ENCODE measurements around the gene NAT8L. TPM values are rescaled to one million over a fixed set of nuclear protein-coding genes. Genes with fewer than 3 reads are reported as not detected.
A peak's percentile ranks its signal among the peaks of the same experiment; 100 is the strongest.

The NAT8L gene
- total RNA-seq, 1 experiment from 2014 or later = 13.9 TPM

DNA sequence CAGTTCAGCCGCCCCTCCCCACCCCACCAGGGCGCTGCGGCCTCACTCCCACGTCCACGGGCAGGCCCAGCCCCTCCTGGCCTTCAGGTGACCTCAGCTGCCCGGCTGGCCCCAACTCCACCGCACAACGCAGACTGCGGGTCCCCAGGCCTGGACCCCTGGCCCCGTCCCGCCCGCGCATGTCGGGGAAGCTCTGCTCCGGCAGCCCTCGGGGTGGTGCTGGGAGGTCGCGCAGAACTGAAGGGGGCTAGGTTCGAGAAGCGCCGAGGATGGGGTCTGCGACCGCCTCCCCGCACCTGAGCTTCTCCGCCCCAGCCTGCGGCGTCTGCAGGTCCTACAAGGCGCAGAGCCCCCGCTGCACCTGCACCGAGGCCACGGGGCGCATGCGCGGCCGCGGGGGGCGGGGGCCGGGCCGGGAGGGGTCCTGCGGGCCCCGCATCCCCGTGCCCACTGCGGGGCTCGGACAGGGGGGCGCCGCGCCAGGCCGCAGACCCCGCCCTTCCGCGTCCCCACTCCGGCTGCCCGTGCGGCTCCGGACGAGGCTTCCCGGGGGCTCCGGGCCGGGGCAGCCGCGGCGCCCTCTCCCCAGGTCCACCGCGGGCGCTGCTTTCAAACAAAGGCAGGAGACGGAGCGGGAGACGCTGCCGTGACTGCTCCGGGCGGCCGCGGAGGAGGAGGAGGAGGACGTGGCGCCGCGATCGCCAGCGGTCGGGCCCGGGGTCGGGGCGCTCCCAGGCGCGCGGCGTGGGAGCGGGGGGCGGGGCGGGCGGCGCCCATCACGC lies 672 bp upstream of the NAT8L start:
- Mint-ChIP-seq H3K4me3 (peak overlapping the region; percentile 50 to 72), H3K36me3 (ENCODE audit: insufficient read depth in 1 of 3, low read depth in 3 of 3) (no peaks in the 10 kb centered on the region; a peak in 1 of 7 replicates), H3K4me1 (peaks cover 2 to 9% of the 10 kb centered on the region in 2 experiments), H3K9me3 (no peaks in the 10 kb centered on the region; a peak in 1 of 5 replicates), H3K27ac (no peak overlapping the region), H3K27me3 (ENCODE audit: low read depth) (peaks cover 69% of the 10 kb centered on the region)
- peaks cover 8% of the 10 kb centered on the region for H3K23me2 ChIP-seq (ENCODE audit: insufficient read length, low read depth, low read length, poor library complexity, severe bottlenecking)
- no peaks in the 10 kb centered on the region for H4K20me1 ChIP-seq (ENCODE audit: control insufficient read depth, insufficient read depth, insufficient read length)
- no peak overlapping the region for H3K18ac ChIP-seq (ENCODE audit: insufficient read length, low read depth, low read length)
- no peaks in the 10 kb centered on the region for H3K9me3 ChIP-seq (ENCODE audit: control insufficient read depth, low read depth, low read length)
- H3K9ac ChIP-seq (ENCODE audit: extremely low read depth, insufficient read length, low read length) = no peak overlapping the region
- H3K79me2 ChIP-seq (ENCODE audit: insufficient read depth, low read length) = no peaks in the 10 kb centered on the region
- H3K4me1 ChIP-seq (ENCODE audit: insufficient read depth, low read length) = no peaks in the 10 kb centered on the region
- TF ChIP-seq, protein P1, sequence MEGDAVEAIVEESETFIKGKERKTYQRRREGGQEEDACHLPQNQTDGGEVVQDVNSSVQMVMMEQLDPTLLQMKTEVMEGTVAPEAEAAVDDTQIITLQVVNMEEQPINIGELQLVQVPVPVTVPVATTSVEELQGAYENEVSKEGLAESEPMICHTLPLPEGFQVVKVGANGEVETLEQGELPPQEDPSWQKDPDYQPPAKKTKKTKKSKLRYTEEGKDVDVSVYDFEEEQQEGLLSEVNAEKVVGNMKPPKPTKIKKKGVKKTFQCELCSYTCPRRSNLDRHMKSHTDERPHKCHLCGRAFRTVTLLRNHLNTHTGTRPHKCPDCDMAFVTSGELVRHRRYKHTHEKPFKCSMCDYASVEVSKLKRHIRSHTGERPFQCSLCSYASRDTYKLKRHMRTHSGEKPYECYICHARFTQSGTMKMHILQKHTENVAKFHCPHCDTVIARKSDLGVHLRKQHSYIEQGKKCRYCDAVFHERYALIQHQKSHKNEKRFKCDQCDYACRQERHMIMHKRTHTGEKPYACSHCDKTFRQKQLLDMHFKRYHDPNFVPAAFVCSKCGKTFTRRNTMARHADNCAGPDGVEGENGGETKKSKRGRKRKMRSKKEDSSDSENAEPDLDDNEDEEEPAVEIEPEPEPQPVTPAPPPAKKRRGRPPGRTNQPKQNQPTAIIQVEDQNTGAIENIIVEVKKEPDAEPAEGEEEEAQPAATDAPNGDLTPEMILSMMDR (conservative IDR thresholded peaks at IDR 0.05) = no peak
- no peak overlapping the region for H2BK5ac ChIP-seq (ENCODE audit: insufficient read length, low read length)
- no peak overlapping the region for H2AK5ac ChIP-seq (ENCODE audit: insufficient read length, low read length)
- no peak overlapping the region for H2BK20ac ChIP-seq (ENCODE audit: low read depth, low read length, poor library complexity, severe bottlenecking)
- no peak overlapping the region for H3K4ac ChIP-seq (ENCODE audit: low read depth, low read length)
- WGBS (ENCODE audit: extremely low coverage, insufficient read length, low lambda C conversion rate) = no CpG with 5 or more reads among the region's 93 CpGs
- H4K91ac ChIP-seq (ENCODE audit: insufficient read length, low read depth, low read length) = no peak overlapping the region
- H3T11ph ChIP-seq (ENCODE audit: low read length) = no peak overlapping the region
- H3K79me1 ChIP-seq (ENCODE audit: insufficient read depth, low read depth, low read length, poor library complexity, severe bottlenecking) = no peaks in the 10 kb centered on the region
- H3K14ac ChIP-seq (ENCODE audit: insufficient read depth, low read length) = no peak overlapping the region; the same call in 1 of the 2 replicates
- no peak overlapping the region for H2AFZ ChIP-seq (ENCODE audit: low read length)
- no peak overlapping the region for H2BK120ac ChIP-seq (ENCODE audit: low read depth, low read length, poor library complexity, severe bottlenecking)
- H4K8ac ChIP-seq (replicated peaks; ENCODE audit: insufficient read length, low read depth, low read length) = no peak overlapping the region
- H3K56ac ChIP-seq (ENCODE audit: insufficient read length, low read depth, low read length) = no peak overlapping the region
- H4K5ac ChIP-seq (ENCODE audit: insufficient read length, low read depth, low read length) = no peak overlapping the region
- H3K23ac ChIP-seq (ENCODE audit: insufficient read length, low read depth, low read length) = no peak overlapping the region
- no peak overlapping the region for H3K27ac ChIP-seq (ENCODE audit: insufficient read length, low read depth, low read length)
- H3K4me2 ChIP-seq (ENCODE audit: insufficient read depth, insufficient read length, low read length) = peak overlapping the region; percentile 63
- H3K27me3 ChIP-seq (ENCODE audit: insufficient read depth, low read length) = peaks cover 21% of the 10 kb centered on the region
- no peak overlapping the region for H2BK12ac ChIP-seq (ENCODE audit: insufficient read length, low read depth, low read length)
- DNase-seq = peak; percentile 65
- H2BK15ac ChIP-seq (ENCODE audit: low read depth, low read length) = no peak overlapping the region

Measured in H9 (cell line).